T-cell (primary cell): Measurements from ENCODE around the gene ZBTB1. TPM values are rescaled to one million over a fixed set of nuclear protein-coding genes. Genes with fewer than 3 reads are reported as not detected.

Source experiments
- ATAC-seq, 4 experiments: fragments of 200-7000 bp in 3 of 4; fragments of 150-1000 bp in 1 of 4; cut with Tn5 transposase; replicated peaks in 1 of 4; 1 replicate in 3 of 4; 2 replicates in 1 of 4; pipeline ENCODE4 v1.10.0; 2021; ENCODE audit warnings: moderate library complexity in 3 of 4, mild to moderate bottlenecking in 2 of 4, moderate number of reproducible peaks in 1 of 4
- CTCF ChIA-PET, 2 donors: fragments of 300-600 bp; sonication (Branson Sonifier 250); formaldehyde crosslinking; loops; one replicate each; lab custom pipeline; 2022; ENCODE audit warnings: antibody characterized with exemption in 2 of 2; lab: Charles Lee
- POLR2A ChIA-PET, 2 donors: fragments of 300-600 bp; sonication (Branson Sonifier 250); formaldehyde crosslinking; loops; one replicate each; lab custom pipeline; 2022; ENCODE audit warnings: antibody characterized with exemption in 2 of 2; lab: Charles Lee
- DNase-seq, 35 experiments: peaks; one replicate each; pipeline versions ENCODE4 v3.0.0 to v3.0.0-alpha.2; 2013 to 2023
- H3K27ac ChIP-seq: one replicate; pipeline ENCODE4 v1.5.1; 2013; ENCODE audit warnings: low read length
- H3K27me3 ChIP-seq, 2 experiments: replicated peaks in 1 of 2; 1 replicate in 1 of 2; 2 replicates in 1 of 2; pipeline versions ENCODE4 v1.6.1 to v1.7.0; 2013; ENCODE audit warnings: low read length in 1 of 2, mixed read lengths in 1 of 2; ENCODE audit not compliant: control insufficient read depth in 2 of 2, insufficient read depth in 2 of 2; ENCODE audit errors: extremely low read depth in 1 of 2
- H3K36me3 ChIP-seq, 2 donors: 1 replicate in 1 of 2; 2 replicates in 1 of 2; pipeline versions ENCODE4 v1.6.1 to v1.7.0; 2013; ENCODE audit warnings: low read length in 1 of 2; ENCODE audit not compliant: control insufficient read depth in 2 of 2, insufficient read depth in 1 of 2; ENCODE audit errors: extremely low read depth in 1 of 2
- H3K4me1 ChIP-seq, 2 experiments: 1 replicate in 1 of 2; 2 replicates in 1 of 2; pipeline versions ENCODE4 v1.6.1 to v1.7.0; 2013; ENCODE audit warnings: low read length in 2 of 2, mixed read lengths in 1 of 2; ENCODE audit not compliant: insufficient read depth in 2 of 2, control insufficient read depth in 1 of 2; ENCODE audit errors: extremely low read depth in 1 of 2
- H3K4me3 ChIP-seq, 2 donors: 1 replicate in 1 of 2; 2 replicates in 1 of 2; pipeline versions ENCODE4 v1.5.1 to v1.7.0; 2013; ENCODE audit warnings: mild to moderate bottlenecking in 2 of 2, low read length in 1 of 2, moderate library complexity in 1 of 2; ENCODE audit not compliant: control insufficient read depth in 1 of 2; ENCODE audit errors: extremely low read depth in 1 of 2
- H3K9me3 ChIP-seq: 2 replicates; pipeline ENCODE4 v1.7.0; 2013
- H3K27ac Mint-ChIP-seq, 2 donors: one replicate each; pipeline ENCODE4 v1.8.0; 2020 to 2021; ENCODE audit warnings: mild to moderate bottlenecking in 2 of 2, mixed read lengths in 2 of 2
- H3K27me3 Mint-ChIP-seq, 2 donors: one replicate each; pipeline ENCODE4 v1.8.0; 2021 to 2022; ENCODE audit warnings: mixed read lengths in 2 of 2
- H3K36me3 Mint-ChIP-seq: one replicate; pipeline ENCODE4 v1.8.0; 2021; ENCODE audit warnings: mixed read lengths
- H3K4me1 Mint-ChIP-seq, 3 donors: one replicate each; pipeline ENCODE4 v1.8.0; 2020 to 2022; ENCODE audit warnings: mixed read lengths in 3 of 3, mild to moderate bottlenecking in 1 of 3
- H3K4me3 Mint-ChIP-seq, 3 donors: one replicate each; pipeline ENCODE4 v1.8.0; 2020 to 2022; ENCODE audit warnings: mild to moderate bottlenecking in 3 of 3, mixed read lengths in 3 of 3, moderate library complexity in 3 of 3
- H3K9me3 Mint-ChIP-seq, 3 donors: one replicate each; pipeline ENCODE4 v1.8.0; 2020 to 2022; ENCODE audit warnings: mixed read lengths in 3 of 3
- WGBS: methylation state at CpG from one replicate; pipeline ENCODE4 v1.1.5; 2013; ENCODE audit warnings: missing lambda C conversion rate; ENCODE audit not compliant: insufficient coverage; 5-methylcytosine and 5-hydroxymethylcytosine counted together
- total RNA-seq, 35 experiments: library from RNA in 6 of 35; stranded (reverse) in 6 of 35; fragments of 120-200 nt in 1 of 35; gene quantifications; one replicate each; pipeline versions ENCODE4 v1.2.1 to v1.2.4 and lab custom pipeline; 2013 to 2026

Gene ZBTB1
- total RNA-seq, 5 donors from 2014 or later (not counting 1 experiment from before 2014, with no cell fraction given): 69.2 to 130 (median 72.4) TPM

GRCh38 chr14:64493455-64493854, 11.1 kb upstream of the ZBTB1 start:
- peaks cover 43% of the 10 kb centered on the region for H3K36me3 Mint-ChIP-seq
- H3K36me3 ChIP-seq: peaks cover 3 to 43% of the 10 kb centered on the region in 2 donors
- H3K4me3 Mint-ChIP-seq: peak overlapping the region in 1 of 3 donors; percentile 1
- CTCF ChIA-PET: interaction anchor here in 1 of 2 donors (0.6 to 2.0 kb wide), 5 partner anchors 8 to 736 kb away, joined by 3 to 8 read pairs (median 4); no protein-coding TSS in a partner anchor
- peak overlapping the region; percentile 46 to 55 for H3K27ac Mint-ChIP-seq
- H3K4me1 Mint-ChIP-seq: peaks cover 72 to 73% (median 73%) of the 10 kb centered on the region in 3 donors
- H3K4me1 ChIP-seq: peaks cover 25 to 32% of the 10 kb centered on the region in 2 experiments
- H3K4me3 ChIP-seq: no peak overlapping the region
- H3K9me3 Mint-ChIP-seq: no peaks in the 10 kb centered on the region
- no peaks in the 10 kb centered on the region for H3K27me3 ChIP-seq
- H3K9me3 ChIP-seq: no peaks in the 10 kb centered on the region
- no peak for ATAC-seq
- H3K27me3 Mint-ChIP-seq: no peaks in the 10 kb centered on the region
- POLR2A ChIA-PET: interaction anchor here (0.5 to 1.3 kb wide), 5 partner anchors 14 to 1030 kb away, joined by 3 to 4 read pairs (median 4); no protein-coding TSS in a partner anchor
- no peak for DNase-seq
- no peak overlapping the region for H3K27ac ChIP-seq
- no CpG with 5 or more reads among the region's 3 CpGs for WGBS

- Mint-ChIP-seq H3K9me3 (no peaks in the 10 kb centered on the region), H3K4me1 (peaks cover 84 to 86% (median 86%) of the 10 kb centered on the region in 3 donors), H3K27ac (peak overlapping the region in 1 of 2 donors; percentile 40), H3K4me3 (peak overlapping the region in 1 of 3 donors; percentile 22), H3K27me3 (no peaks in the 10 kb centered on the region), H3K36me3 (peaks cover 46% of the 10 kb centered on the region)
- peaks cover 3 to 35% of the 10 kb centered on the region in 2 donors for H3K36me3 ChIP-seq
- peaks cover 34 to 44% of the 10 kb centered on the region in 2 experiments for H3K4me1 ChIP-seq
- ATAC-seq (no peak), DNase-seq (no peak)
- H3K4me3 ChIP-seq: no peak overlapping the region
- no peaks in the 10 kb centered on the region for H3K9me3 ChIP-seq
- CTCF ChIA-PET: interaction anchor here in 1 of 2 donors (0.8 to 1.9 kb wide), 4 partner anchors 10 to 151 kb away, joined by 3 to 4 read pairs (median 4); no protein-coding TSS in a partner anchor
- no peak overlapping the region for H3K27ac ChIP-seq
- POLR2A ChIA-PET: interaction anchor here in 1 of 2 donors (0.6 kb wide), 1 partner anchor 23 kb away, joined by 3 read pairs; no protein-coding TSS in a partner anchor
- H3K27me3 ChIP-seq: no peaks in the 10 kb centered on the region
These were observed 9.3 kb upstream of the ZBTB1 start for GRCh38 chr14:64495252-64495651.

GRCh38 chr14:64496764-64497163, 7.8 kb upstream of the ZBTB1 start:
- DNase-seq (no peak), ATAC-seq (peak in 2 of 4 experiments; percentile 30 to 42)
- ChIA-PET CTCF (interaction anchor here (0.7 to 2.1 kb wide), 9 partner anchors 9 to 66 kb away, joined by 3 to 18 read pairs (median 4); no protein-coding TSS in a partner anchor), POLR2A (interaction anchor here (0.6 to 1.6 kb wide), 4 partner anchors 10 to 109 kb away, joined by 3 to 5 read pairs (median 3); no protein-coding TSS in a partner anchor)
- H3K36me3 ChIP-seq: peaks cover 3 to 26% of the 10 kb centered on the region in 2 donors
- peaks cover 36 to 51% of the 10 kb centered on the region in 2 experiments for H3K4me1 ChIP-seq
- Mint-ChIP-seq H3K36me3 (peaks cover 32% of the 10 kb centered on the region), H3K9me3 (no peaks in the 10 kb centered on the region), H3K27ac (peak overlapping the region; percentile 72 to 79), H3K4me3 (peak overlapping the region; percentile 11 to 53 (median 13)), H3K27me3 (no peaks in the 10 kb centered on the region), H3K4me1 (peaks cover 81 to 89% (median 81%) of the 10 kb centered on the region in 3 donors)
- peak overlapping the region; percentile 24 for H3K27ac ChIP-seq
- no peaks in the 10 kb centered on the region for H3K9me3 ChIP-seq
- no peaks in the 10 kb centered on the region for H3K27me3 ChIP-seq
- no peak overlapping the region for H3K4me3 ChIP-seq

- H3K27ac ChIP-seq: peak overlapping the region; percentile 100
- CTCF ChIA-PET: interaction anchor here in 1 of 2 donors (0.6 to 3.6 kb wide), 3 partner anchors 11 to 26 kb away, joined by 3 to 28 read pairs (median 6); no protein-coding TSS in a partner anchor
- no peaks in the 10 kb centered on the region for H3K27me3 ChIP-seq
- Mint-ChIP-seq H3K36me3 (peaks cover 23% of the 10 kb centered on the region), H3K27ac (peak overlapping the region; percentile 97 to 99), H3K27me3 (no peaks in the 10 kb centered on the region), H3K9me3 (no peaks in the 10 kb centered on the region), H3K4me1 (peaks cover 58 to 72% (median 69%) of the 10 kb centered on the region in 3 donors), H3K4me3 (peak overlapping the region; percentile 78 to 92 (median 91))
- no peak for DNase-seq
- no peaks in the 10 kb centered on the region for H3K9me3 ChIP-seq
- POLR2A ChIA-PET: no interaction called here
- ATAC-seq: no peak
- no CpG with 5 or more reads among the region's 1 CpG for WGBS
- peaks cover 43 to 48% of the 10 kb centered on the region in 2 experiments for H3K4me1 ChIP-seq
- peak overlapping the region in 1 of 2 donors; percentile 15 for H3K4me3 ChIP-seq
- peaks cover 3 to 11% of the 10 kb centered on the region in 2 donors for H3K36me3 ChIP-seq
These were observed 4.5 kb upstream of the ZBTB1 start for GRCh38 chr14:64500088-64500487.

- Histone ChIP-seq H3K4me1 (peaks cover 45% of the 10 kb centered on the region in 2 experiments), H3K27ac (peak overlapping the region; percentile 100), H3K4me3 (peak overlapping the region; percentile 93 to 99), H3K27me3 (no peaks in the 10 kb centered on the region), H3K9me3 (no peaks in the 10 kb centered on the region), H3K36me3 (peaks cover 0 to 8% of the 10 kb centered on the region in 2 donors)
- peaks cover 19% of the 10 kb centered on the region for H3K36me3 Mint-ChIP-seq
- POLR2A ChIA-PET: interaction anchor here (0.5 to 1.3 kb wide), 7 partner anchors 8 to 21 kb away, joined by 3 to 15 read pairs (median 4); no protein-coding TSS in a partner anchor
- no peaks in the 10 kb centered on the region for H3K9me3 Mint-ChIP-seq
- no peak for ATAC-seq
- H3K4me3 Mint-ChIP-seq: peak overlapping the region; percentile 91 to 95 (median 92)
- H3K27me3 Mint-ChIP-seq: no peaks in the 10 kb centered on the region
- CTCF ChIA-PET: interaction anchor here (0.6 to 3.6 kb wide), 11 partner anchors 8 to 136 kb away, joined by 3 to 28 read pairs (median 3); no protein-coding TSS in a partner anchor
- H3K27ac Mint-ChIP-seq: peak overlapping the region; percentile 97 to 99
- peak in 7 of 35 experiments; percentile 6 to 57 (median 19) for DNase-seq
- 0% methylated on average over 7 of the region's 8 CpGs for WGBS
- H3K4me1 Mint-ChIP-seq: peaks cover 53 to 72% (median 66%) of the 10 kb centered on the region in 3 donors
These were observed 3.0 kb upstream of the ZBTB1 start for GRCh38 chr14:64501411-64502171.

GRCh38 chr14:64502456-64502855, 2.1 kb upstream of the ZBTB1 start:
- peak overlapping the region; percentile 97 to 99 for H3K27ac Mint-ChIP-seq
- Histone ChIP-seq H3K4me1 (peaks cover 45 to 49% of the 10 kb centered on the region in 2 experiments), H3K27ac (peak overlapping the region; percentile 100), H3K27me3 (no peaks in the 10 kb centered on the region), H3K9me3 (no peaks in the 10 kb centered on the region), H3K4me3 (peak overlapping the region; percentile 93 to 99), H3K36me3 (peaks cover 0 to 8% of the 10 kb centered on the region in 2 donors)
- peak in 15 of 35 experiments; percentile 5 to 59 (median 17) for DNase-seq
- H3K27me3 Mint-ChIP-seq: no peaks in the 10 kb centered on the region
- ATAC-seq: no peak
- WGBS: 0% methylated on average over 2 of the region's 6 CpGs
- ChIA-PET POLR2A (interaction anchor here (0.5 to 1.3 kb wide), 12 partner anchors 10 to 639 kb away, joined by 3 to 17 read pairs (median 4); no protein-coding TSS in a partner anchor), CTCF (interaction anchor here (0.6 to 3.6 kb wide), 9 partner anchors 9 to 114 kb away, joined by 3 to 28 read pairs (median 3); partner anchors contain the start of gene MTHFD1 (in 1 of the 2))
- H3K4me1 Mint-ChIP-seq: peaks cover 55 to 72% (median 67%) of the 10 kb centered on the region in 3 donors
- peak overlapping the region; percentile 91 to 95 (median 92) for H3K4me3 Mint-ChIP-seq
- no peaks in the 10 kb centered on the region for H3K9me3 Mint-ChIP-seq
- peaks cover 15% of the 10 kb centered on the region for H3K36me3 Mint-ChIP-seq
